ENCODE results near the gene DNAJC15.
A peak's percentile ranks its signal among the peaks of the same experiment; 100 is the strongest.

Gene DNAJC15

GRCh38 chr13:43003729-43004128, 19.7 kb upstream of the DNAJC15 start:
- no peak for DNase-seq (ENCODE audit: low read depth)
- TF ChIP-seq CTCF (conservative IDR thresholded peaks at IDR 0.05; ENCODE audit: low read depth, low read length) = no peak
- H3K4me3 ChIP-seq (ENCODE audit: low read depth, low read length) = no peak overlapping the region

- TF ChIP-seq CTCF (conservative IDR thresholded peaks at IDR 0.05; ENCODE audit: low read depth, low read length) = no peak
- no peak overlapping the region for H3K4me3 ChIP-seq (ENCODE audit: low read depth, low read length)
- peak; percentile 79 for DNase-seq (ENCODE audit: low read depth)
Measured at GRCh38 chr13:43005460-43006236, 17.7 kb upstream of the DNAJC15 start.

GRCh38 chr13:43006893-43007631, 16.3 kb upstream of the DNAJC15 start:
- H3K4me3 ChIP-seq (ENCODE audit: low read depth, low read length) = no peak overlapping the region
- peak; percentile 77 for DNase-seq (ENCODE audit: low read depth)
- TF ChIP-seq CTCF (conservative IDR thresholded peaks at IDR 0.05; ENCODE audit: low read depth, low read length) = no peak

GRCh38 chr13:43008596-43008995, 14.8 kb upstream of the DNAJC15 start:
- no peak overlapping the region for H3K4me3 ChIP-seq (ENCODE audit: low read depth, low read length)
- no peak for TF ChIP-seq CTCF (conservative IDR thresholded peaks at IDR 0.05; ENCODE audit: low read depth, low read length)
- no peak for DNase-seq (ENCODE audit: low read depth)

- TF ChIP-seq CTCF (conservative IDR thresholded peaks at IDR 0.05; ENCODE audit: low read depth, low read length) = no peak
- peak; percentile 53 for DNase-seq (ENCODE audit: low read depth)
- no peak overlapping the region for H3K4me3 ChIP-seq (ENCODE audit: low read depth, low read length)
Measured at GRCh38 chr13:43009506-43009905, 13.9 kb upstream of the DNAJC15 start.

- no peak for TF ChIP-seq CTCF (conservative IDR thresholded peaks at IDR 0.05; ENCODE audit: low read depth, low read length)
- H3K4me3 ChIP-seq (ENCODE audit: low read depth, low read length) = no peak overlapping the region
- no peak for DNase-seq (ENCODE audit: low read depth)
Measured at GRCh38 chr13:43014162-43014561, 9.2 kb upstream of the DNAJC15 start.

All from choroid plexus epithelial cell (primary cell).